ENCODE data around the gene RNF180.

The RNF180 gene, protein sequence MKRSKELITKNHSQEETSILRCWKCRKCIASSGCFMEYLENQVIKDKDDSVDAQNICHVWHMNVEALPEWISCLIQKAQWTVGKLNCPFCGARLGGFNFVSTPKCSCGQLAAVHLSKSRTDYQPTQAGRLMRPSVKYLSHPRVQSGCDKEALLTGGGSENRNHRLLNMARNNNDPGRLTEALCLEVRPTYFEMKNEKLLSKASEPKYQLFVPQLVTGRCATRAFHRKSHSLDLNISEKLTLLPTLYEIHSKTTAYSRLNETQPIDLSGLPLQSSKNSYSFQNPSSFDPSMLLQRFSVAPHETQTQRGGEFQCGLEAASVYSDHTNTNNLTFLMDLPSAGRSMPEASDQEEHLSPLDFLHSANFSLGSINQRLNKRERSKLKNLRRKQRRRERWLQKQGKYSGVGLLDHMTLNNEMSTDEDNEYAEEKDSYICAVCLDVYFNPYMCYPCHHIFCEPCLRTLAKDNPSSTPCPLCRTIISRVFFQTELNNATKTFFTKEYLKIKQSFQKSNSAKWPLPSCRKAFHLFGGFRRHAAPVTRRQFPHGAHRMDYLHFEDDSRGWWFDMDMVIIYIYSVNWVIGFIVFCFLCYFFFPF

DNA sequence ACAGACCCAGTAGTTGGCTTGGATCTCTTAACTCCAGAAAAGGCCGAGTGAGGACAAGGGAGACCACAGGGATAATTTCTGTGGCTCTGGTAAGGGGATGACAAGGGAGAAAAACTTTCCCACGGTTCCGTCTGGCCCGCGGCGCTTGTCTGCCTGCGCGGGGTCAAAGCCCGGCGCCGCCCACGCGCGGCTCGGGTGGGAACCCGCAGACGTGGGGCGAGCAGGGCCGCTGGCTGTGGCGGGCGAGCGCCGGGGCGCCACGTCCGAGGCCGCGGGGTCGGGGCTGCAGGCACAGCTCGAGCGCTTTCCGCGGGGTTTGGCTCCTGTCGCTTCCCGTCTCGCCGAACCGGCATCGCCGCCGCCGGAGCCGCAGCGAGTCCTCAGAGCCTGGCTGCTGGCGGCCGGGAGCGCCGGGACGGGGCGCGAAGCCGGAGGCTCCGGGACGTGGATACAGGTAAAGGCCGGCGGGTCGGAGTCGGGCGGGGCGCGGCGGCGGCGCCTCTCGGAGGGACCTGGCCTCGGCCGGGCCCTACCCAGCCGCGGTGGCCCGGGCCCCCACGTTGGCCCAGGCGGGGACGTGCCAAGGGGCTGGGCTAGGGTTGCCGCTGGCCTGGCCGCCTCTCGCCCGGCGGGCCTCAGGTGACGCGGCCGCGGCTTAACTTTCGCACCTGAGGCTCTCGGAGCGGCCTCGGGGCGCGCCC, at the start of gene RNF180:
Gene RNF180 (plus strand): TSS at position 344 of the 701 bp plus-strand sequence. CDS start 34,965 bp downstream, outside the sequence.
- peak; percentile 70 for ATAC-seq

DNA sequence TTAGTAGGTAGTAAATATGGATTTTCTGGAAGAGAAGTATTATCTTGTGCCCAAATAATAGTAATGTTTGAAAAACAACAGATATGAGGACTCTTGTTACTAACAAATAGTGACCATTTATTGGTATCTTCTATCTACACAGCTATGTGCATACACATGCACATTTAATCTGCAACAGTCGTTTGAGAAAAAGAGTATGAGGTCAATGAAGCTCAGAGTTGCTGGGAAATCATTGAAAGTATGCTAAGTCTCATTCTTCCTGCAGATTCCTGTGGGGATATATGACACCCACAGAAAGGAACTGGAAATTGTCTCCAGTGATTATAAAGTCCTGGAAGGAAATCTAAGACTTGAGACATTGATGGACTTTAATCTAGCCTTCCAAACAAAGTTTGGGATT, 40.1 kb upstream of the RNF180 start:
- TF ChIP-seq CSDC2 (CRISPR knock-in tag; IDR thresholded peaks at IDR 0.05): no peak
- ATAC-seq: no peak

More for the DNA sequence above, at the start of gene RNF180:
- TF ChIP-seq PPARA (CRISPR knock-in tag; IDR thresholded peaks at IDR 0.05; ENCODE audit: borderline replicate concordance): no peak
- TF ChIP-seq, protein P1, sequence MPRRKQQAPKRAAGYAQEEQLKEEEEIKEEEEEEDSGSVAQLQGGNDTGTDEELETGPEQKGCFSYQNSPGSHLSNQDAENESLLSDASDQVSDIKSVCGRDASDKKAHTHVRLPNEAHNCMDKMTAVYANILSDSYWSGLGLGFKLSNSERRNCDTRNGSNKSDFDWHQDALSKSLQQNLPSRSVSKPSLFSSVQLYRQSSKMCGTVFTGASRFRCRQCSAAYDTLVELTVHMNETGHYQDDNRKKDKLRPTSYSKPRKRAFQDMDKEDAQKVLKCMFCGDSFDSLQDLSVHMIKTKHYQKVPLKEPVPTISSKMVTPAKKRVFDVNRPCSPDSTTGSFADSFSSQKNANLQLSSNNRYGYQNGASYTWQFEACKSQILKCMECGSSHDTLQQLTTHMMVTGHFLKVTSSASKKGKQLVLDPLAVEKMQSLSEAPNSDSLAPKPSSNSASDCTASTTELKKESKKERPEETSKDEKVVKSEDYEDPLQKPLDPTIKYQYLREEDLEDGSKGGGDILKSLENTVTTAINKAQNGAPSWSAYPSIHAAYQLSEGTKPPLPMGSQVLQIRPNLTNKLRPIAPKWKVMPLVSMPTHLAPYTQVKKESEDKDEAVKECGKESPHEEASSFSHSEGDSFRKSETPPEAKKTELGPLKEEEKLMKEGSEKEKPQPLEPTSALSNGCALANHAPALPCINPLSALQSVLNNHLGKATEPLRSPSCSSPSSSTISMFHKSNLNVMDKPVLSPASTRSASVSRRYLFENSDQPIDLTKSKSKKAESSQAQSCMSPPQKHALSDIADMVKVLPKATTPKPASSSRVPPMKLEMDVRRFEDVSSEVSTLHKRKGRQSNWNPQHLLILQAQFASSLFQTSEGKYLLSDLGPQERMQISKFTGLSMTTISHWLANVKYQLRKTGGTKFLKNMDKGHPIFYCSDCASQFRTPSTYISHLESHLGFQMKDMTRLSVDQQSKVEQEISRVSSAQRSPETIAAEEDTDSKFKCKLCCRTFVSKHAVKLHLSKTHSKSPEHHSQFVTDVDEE (CRISPR knock-in tag; IDR thresholded peaks at IDR 0.05): no peak

DNA sequence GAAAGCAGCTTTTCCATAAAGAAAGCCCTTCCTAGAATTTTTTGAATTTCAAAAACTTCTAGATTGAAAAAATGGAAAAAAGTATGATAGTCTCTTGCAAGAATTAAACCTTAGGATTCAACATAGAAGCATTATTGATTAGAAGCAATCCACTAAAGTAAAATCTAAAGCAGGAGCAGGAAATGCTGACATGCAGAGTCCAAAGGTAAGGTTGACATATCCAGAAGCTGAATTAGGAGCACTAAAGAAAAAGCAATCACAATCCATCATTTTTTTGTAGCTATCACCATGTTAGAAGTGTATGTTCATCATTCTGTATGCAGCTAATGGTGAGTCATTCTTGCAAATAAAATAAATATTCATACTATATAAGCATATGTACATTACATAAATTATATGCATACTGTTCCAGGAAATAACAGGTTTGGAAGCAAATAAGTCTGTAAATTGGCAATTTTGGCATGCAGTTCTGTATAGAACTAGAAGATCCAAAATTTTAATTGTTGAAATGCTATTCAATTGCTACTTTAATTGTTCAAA, 39.4 kb upstream of the RNF180 start:
- no peak for ATAC-seq
- TF ChIP-seq, protein P2, sequence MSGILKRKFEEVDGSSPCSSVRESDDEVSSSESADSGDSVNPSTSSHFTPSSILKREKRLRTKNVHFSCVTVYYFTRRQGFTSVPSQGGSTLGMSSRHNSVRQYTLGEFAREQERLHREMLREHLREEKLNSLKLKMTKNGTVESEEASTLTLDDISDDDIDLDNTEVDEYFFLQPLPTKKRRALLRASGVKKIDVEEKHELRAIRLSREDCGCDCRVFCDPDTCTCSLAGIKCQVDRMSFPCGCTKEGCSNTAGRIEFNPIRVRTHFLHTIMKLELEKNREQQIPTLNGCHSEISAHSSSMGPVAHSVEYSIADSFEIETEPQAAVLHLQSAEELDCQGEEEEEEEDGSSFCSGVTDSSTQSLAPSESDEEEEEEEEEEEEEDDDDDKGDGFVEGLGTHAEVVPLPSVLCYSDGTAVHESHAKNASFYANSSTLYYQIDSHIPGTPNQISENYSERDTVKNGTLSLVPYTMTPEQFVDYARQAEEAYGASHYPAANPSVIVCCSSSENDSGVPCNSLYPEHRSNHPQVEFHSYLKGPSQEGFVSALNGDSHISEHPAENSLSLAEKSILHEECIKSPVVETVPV (CRISPR knock-in tag; IDR thresholded peaks at IDR 0.05): no peak
- no peak for TF ChIP-seq ISL1 (CRISPR knock-in tag; IDR thresholded peaks at IDR 0.05)
- no peak for TF ChIP-seq ZNF70 (CRISPR knock-in tag; IDR thresholded peaks at IDR 0.05)
- TF ChIP-seq CSDC2 (CRISPR knock-in tag; IDR thresholded peaks at IDR 0.05): no peak
- TF ChIP-seq GLIS3 (CRISPR knock-in tag; IDR thresholded peaks at IDR 0.05): no peak
- no peak for TF ChIP-seq ESRRG (CRISPR knock-in tag; IDR thresholded peaks at IDR 0.05)
- TF ChIP-seq PPARA (CRISPR knock-in tag; IDR thresholded peaks at IDR 0.05; ENCODE audit: borderline replicate concordance): no peak
- no peak for TF ChIP-seq ZFP30 (CRISPR knock-in tag; IDR thresholded peaks at IDR 0.05)
- TF ChIP-seq, protein P3, sequence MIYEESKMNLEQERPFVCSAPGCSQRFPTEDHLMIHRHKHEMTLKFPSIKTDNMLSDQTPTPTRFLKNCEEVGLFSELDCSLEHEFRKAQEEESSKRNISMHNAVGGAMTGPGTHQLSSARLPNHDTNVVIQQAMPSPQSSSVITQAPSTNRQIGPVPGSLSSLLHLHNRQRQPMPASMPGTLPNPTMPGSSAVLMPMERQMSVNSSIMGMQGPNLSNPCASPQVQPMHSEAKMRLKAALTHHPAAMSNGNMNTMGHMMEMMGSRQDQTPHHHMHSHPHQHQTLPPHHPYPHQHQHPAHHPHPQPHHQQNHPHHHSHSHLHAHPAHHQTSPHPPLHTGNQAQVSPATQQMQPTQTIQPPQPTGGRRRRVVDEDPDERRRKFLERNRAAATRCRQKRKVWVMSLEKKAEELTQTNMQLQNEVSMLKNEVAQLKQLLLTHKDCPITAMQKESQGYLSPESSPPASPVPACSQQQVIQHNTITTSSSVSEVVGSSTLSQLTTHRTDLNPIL (CRISPR knock-in tag; IDR thresholded peaks at IDR 0.05; ENCODE audit: low read depth): no peak
- no peak for TF ChIP-seq ZNF565 (CRISPR knock-in tag; conservative IDR thresholded peaks at IDR 0.05; ENCODE audit: low read depth)
- TF ChIP-seq, protein P4, sequence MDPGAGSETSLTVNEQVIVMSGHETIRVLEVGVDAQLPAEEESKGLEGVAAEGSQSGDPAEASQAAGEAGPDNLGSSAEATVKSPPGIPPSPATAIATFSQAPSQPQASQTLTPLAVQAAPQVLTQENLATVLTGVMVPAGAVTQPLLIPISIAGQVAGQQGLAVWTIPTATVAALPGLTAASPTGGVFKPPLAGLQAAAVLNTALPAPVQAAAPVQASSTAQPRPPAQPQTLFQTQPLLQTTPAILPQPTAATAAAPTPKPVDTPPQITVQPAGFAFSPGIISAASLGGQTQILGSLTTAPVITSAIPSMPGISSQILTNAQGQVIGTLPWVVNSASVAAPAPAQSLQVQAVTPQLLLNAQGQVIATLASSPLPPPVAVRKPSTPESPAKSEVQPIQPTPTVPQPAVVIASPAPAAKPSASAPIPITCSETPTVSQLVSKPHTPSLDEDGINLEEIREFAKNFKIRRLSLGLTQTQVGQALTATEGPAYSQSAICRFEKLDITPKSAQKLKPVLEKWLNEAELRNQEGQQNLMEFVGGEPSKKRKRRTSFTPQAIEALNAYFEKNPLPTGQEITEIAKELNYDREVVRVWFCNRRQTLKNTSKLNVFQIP (CRISPR knock-in tag; IDR thresholded peaks at IDR 0.05; ENCODE audit: borderline replicate concordance, low read depth): no peak
- no peak for TF ChIP-seq SNAI2 (CRISPR knock-in tag; IDR thresholded peaks at IDR 0.05)
- TF ChIP-seq RARB (CRISPR knock-in tag; IDR thresholded peaks at IDR 0.05): no peak
- TF ChIP-seq OSR1 (CRISPR knock-in tag; IDR thresholded peaks at IDR 0.05): no peak
- TF ChIP-seq, protein P1 (CRISPR knock-in tag; IDR thresholded peaks at IDR 0.05): no peak
- TF ChIP-seq TCF4 (CRISPR knock-in tag; IDR thresholded peaks at IDR 0.05; ENCODE audit: borderline replicate concordance): no peak
